Stomach (tissue), 19 donors: ENCODE measurements around the gene CKB. TPM values are rescaled to one million over a fixed set of nuclear protein-coding genes. Genes with fewer than 3 reads are reported as not detected.

ENCODE experiments used
- DNase-seq, 2 donors: peaks; one replicate each; pipeline versions ENCODE4 v3.0.0 to v3.0.0-alpha.2; 2013 to 2019
- H3K27ac ChIP-seq, 5 donors: fragments of 200-600 bp in 4 of 5; sonication (generic) in 4 of 5; one replicate each; pipeline ENCODE4 v1.5.1; 2013 to 2019; ENCODE audit warnings: mild to moderate bottlenecking in 1 of 5, moderate library complexity in 1 of 5
- H3K27me3 ChIP-seq, 3 donors: fragments of 200-600 bp; sonication (generic); one replicate each; pipeline ENCODE4 v1.5.1; 2017 to 2019; ENCODE audit warnings: mixed run types in 1 of 3
- H3K36me3 ChIP-seq, 4 donors: fragments of 200-600 bp; sonication (generic); 1 replicate in 3 of 4; 2 replicates in 1 of 4; pipeline ENCODE4 v1.5.1; 2016 to 2019
- H3K4me1 ChIP-seq, 4 donors: fragments of 200-600 bp; sonication (generic); one replicate each; pipeline ENCODE4 v1.5.1; 2016 to 2019
- H3K4me3 ChIP-seq, 4 donors: fragments of 200-600 bp; sonication (generic) in 3 of 4; one replicate each; pipeline ENCODE4 v1.5.1; 2016 to 2019; ENCODE audit warnings: mild to moderate bottlenecking in 1 of 4
- H3K9me3 ChIP-seq, 4 donors: fragments of 200-600 bp; sonication (generic); one replicate each; pipeline ENCODE4 v1.5.1; 2016 to 2019
- EP300 ChIP-seq: sonication (generic); formaldehyde crosslinking; IDR thresholded peaks from one replicate; pipeline ENCODE4 v1.6.1; 2017; ENCODE audit warnings: antibody characterized with exemption
- POLR2A ChIP-seq, 4 donors: fragments of 450-650 bp; IDR thresholded peaks; one replicate each; pipeline ENCODE4 v1.6.1; 2016; ENCODE audit warnings: antibody characterized with exemption in 4 of 4, control low read depth in 2 of 4, mild to moderate bottlenecking in 1 of 4, moderate library complexity in 1 of 4
- POLR2AphosphoS5 ChIP-seq, 3 donors: sonication (generic); formaldehyde crosslinking; IDR thresholded peaks; one replicate each; pipeline ENCODE4 v1.6.1; 2016; ENCODE audit warnings: antibody characterized with exemption in 3 of 3
- WGBS, 5 donors: extraction: QIAGEN DNeasy Blood & Tissue Kit in 3 of 5; methylation state at CpG; one replicate each; pipeline versions ENCODE4 v1.1.5 to v1.1.7; 2013 to 2018; 5-methylcytosine and 5-hydroxymethylcytosine counted together
- intact Hi-C: fragments of 100-400 bp; cut with DNase I; formaldehyde crosslinking; loops from one replicate; pipeline ENCODE4 v1.15.1; 2023; ENCODE audit warnings: low total_unique reads
- long read RNA-seq, 10 donors: transcript quantifications; one replicate each; lab custom pipeline, GENCODE V29; 2026
- polyA plus RNA-seq, 3 donors: library from polyadenylated mRNA; stranded (reverse); fragments of 200-250 nt; gene quantifications; one replicate each; pipeline ENCODE4 v1.2.3, GENCODE V29; 2013
- total RNA-seq, 5 donors: library from RNA; depleted of rRNA; stranded (reverse); fragments of >200 nt; gene quantifications; one replicate each; pipeline versions ENCODE4 v1.1.0 to v1.2.3, GENCODE V29; 2014 to 2016
- TF ChIP-seq, protein P1 (sequence below), 7 experiments: fragments of 450-650 bp in 4 of 7; fragments of 200-600 bp in 3 of 7; sonication (generic) in 3 of 7; IDR thresholded peaks; one replicate each; pipeline ENCODE4 v1.5.1; 2016 to 2019; ENCODE audit warnings: antibody characterized with exemption in 7 of 7, control low read depth in 2 of 7, mild to moderate bottlenecking in 1 of 7
- donor health status: healthy with polysubstance abuse.
- donor health status: Bipolar disorder and iron deficiency.
- donor health status: healthy.

Gene CKB
- total RNA-seq (1,000 to 10,000 TPM in 1 of 5 donors, 100 to 1,000 TPM in 4; 216 to 1,146 (median 643) TPM), polyA plus RNA-seq (1,000 to 10,000 TPM in 1 of 3 donors, 100 to 1,000 TPM in 2; 778 to 1,091 (median 976) TPM)
- long read RNA-seq, donor 1, transcript CKB-213 (4 exons, 755 nt) = minor isoform, 6 of 374 reads
- long read RNA-seq, donor 1, transcript CKB-202 (4 exons, 1,170 nt) = minor isoform, 16 of 374 reads
- long read RNA-seq, donor 1, transcript CKB-201 (8 exons, 1,709 nt) = major isoform, 188 of 374 reads
- long read RNA-seq, donor 1, transcript CKB-209 (3 exons, 803 nt) = minor isoform, 32 of 374 reads
- long read RNA-seq, donor 1, partial matches to known transcripts = 125 of 374 reads
- long read RNA-seq, donor 1, other reads (novel, unspliced or antisense) = 0 of 374 reads
- long read RNA-seq, donor 2, transcript CKB-201 (8 exons, 1,709 nt) = major isoform, 208 of 325 reads
- long read RNA-seq, donor 2, transcript CKB-210 (3 exons, 625 nt) = minor isoform, 5 of 325 reads
- long read RNA-seq, donor 2, transcript CKB-202 (4 exons, 1,170 nt) = minor isoform, 11 of 325 reads
- long read RNA-seq, donor 2, transcript CKB-209 (3 exons, 803 nt) = minor isoform, 7 of 325 reads
- long read RNA-seq, donor 2, partial matches to known transcripts = 81 of 325 reads
- long read RNA-seq, donor 2, other reads (novel, unspliced or antisense) = 5 of 325 reads
- long read RNA-seq, donor 3, transcript CKB-202 (4 exons, 1,170 nt) = minor isoform, 8 of 186 reads
- long read RNA-seq, donor 3, transcript CKB-201 (8 exons, 1,709 nt) = major isoform, 99 of 186 reads
- long read RNA-seq, donor 3, transcript CKB-209 (3 exons, 803 nt) = minor isoform, 21 of 186 reads
- long read RNA-seq, donor 3, partial matches to known transcripts = 50 of 186 reads
- long read RNA-seq, donor 3, other reads (novel, unspliced or antisense) = 0 of 186 reads
- long read RNA-seq, donor 4, transcript CKB-209 (3 exons, 803 nt) = minor isoform, 11 of 38 reads
- long read RNA-seq, donor 4, transcript CKB-201 (8 exons, 1,709 nt) = major isoform, 21 of 38 reads
- long read RNA-seq, donor 4, partial matches to known transcripts = 0 of 38 reads
- long read RNA-seq, donor 4, other reads (novel, unspliced or antisense) = 0 of 38 reads
- long read RNA-seq, donor 5, transcript CKB-201 (8 exons, 1,709 nt) = major isoform, 173 of 350 reads
- long read RNA-seq, donor 5, transcript CKB-213 (4 exons, 755 nt) = minor isoform, 5 of 350 reads
- long read RNA-seq, donor 5, transcript CKB-202 (4 exons, 1,170 nt) = minor isoform, 14 of 350 reads
- long read RNA-seq, donor 5, transcript CKB-209 (3 exons, 803 nt) = minor isoform, 46 of 350 reads
- long read RNA-seq, donor 5, partial matches to known transcripts = 101 of 350 reads
- long read RNA-seq, donor 5, other reads (novel, unspliced or antisense) = 7 of 350 reads
- long read RNA-seq, donor 6, transcript CKB-213 (4 exons, 755 nt) = minor isoform, 11 of 823 reads
- long read RNA-seq, donor 6, transcript CKB-202 (4 exons, 1,170 nt) = minor isoform, 26 of 823 reads
- long read RNA-seq, donor 6, transcript CKB-209 (3 exons, 803 nt) = minor isoform, 30 of 823 reads
- long read RNA-seq, donor 6, transcript CKB-201 (8 exons, 1,709 nt) = major isoform, 466 of 823 reads
- long read RNA-seq, donor 6, partial matches to known transcripts = 248 of 823 reads
- long read RNA-seq, donor 6, other reads (novel, unspliced or antisense) = 27 of 823 reads
- long read RNA-seq, donor 7, transcript CKB-209 (3 exons, 803 nt) = minor isoform, 128 of 749 reads
- long read RNA-seq, donor 7, transcript CKB-202 (4 exons, 1,170 nt) = minor isoform, 19 of 749 reads
- long read RNA-seq, donor 7, transcript CKB-206 (2 exons, 746 nt) = minor isoform, 10 of 749 reads
- long read RNA-seq, donor 7, transcript CKB-201 (8 exons, 1,709 nt) = major isoform, 356 of 749 reads
- long read RNA-seq, donor 7, partial matches to known transcripts = 195 of 749 reads
- long read RNA-seq, donor 7, other reads (novel, unspliced or antisense) = 21 of 749 reads
- long read RNA-seq, donor 8, transcript CKB-202 (4 exons, 1,170 nt) = minor isoform, 17 of 411 reads
- long read RNA-seq, donor 8, transcript CKB-209 (3 exons, 803 nt) = minor isoform, 29 of 411 reads
- long read RNA-seq, donor 8, transcript CKB-201 (8 exons, 1,709 nt) = major isoform, 236 of 411 reads
- long read RNA-seq, donor 8, transcript CKB-210 (3 exons, 625 nt) = minor isoform, 5 of 411 reads
- long read RNA-seq, donor 8, partial matches to known transcripts = 92 of 411 reads
- long read RNA-seq, donor 8, other reads (novel, unspliced or antisense) = 21 of 411 reads
- long read RNA-seq, donor 9, transcript CKB-202 (4 exons, 1,170 nt) = minor isoform, 15 of 453 reads
- long read RNA-seq, donor 9, transcript CKB-206 (2 exons, 746 nt) = minor isoform, 7 of 453 reads
- long read RNA-seq, donor 9, transcript CKB-209 (3 exons, 803 nt) = minor isoform, 77 of 453 reads
- long read RNA-seq, donor 9, transcript CKB-201 (8 exons, 1,709 nt) = major isoform, 101 of 453 reads
- long read RNA-seq, donor 9, partial matches to known transcripts = 239 of 453 reads
- long read RNA-seq, donor 9, other reads (novel, unspliced or antisense) = 0 of 453 reads
- long read RNA-seq, donor 10, transcript CKB-201 (8 exons, 1,709 nt) = major isoform, 86 of 168 reads
- long read RNA-seq, donor 10, transcript CKB-202 (4 exons, 1,170 nt) = minor isoform, 7 of 168 reads
- long read RNA-seq, donor 10, transcript CKB-209 (3 exons, 803 nt) = minor isoform, 7 of 168 reads
- long read RNA-seq, donor 10, partial matches to known transcripts = 58 of 168 reads
- long read RNA-seq, donor 10, other reads (novel, unspliced or antisense) = 5 of 168 reads

DNA sequence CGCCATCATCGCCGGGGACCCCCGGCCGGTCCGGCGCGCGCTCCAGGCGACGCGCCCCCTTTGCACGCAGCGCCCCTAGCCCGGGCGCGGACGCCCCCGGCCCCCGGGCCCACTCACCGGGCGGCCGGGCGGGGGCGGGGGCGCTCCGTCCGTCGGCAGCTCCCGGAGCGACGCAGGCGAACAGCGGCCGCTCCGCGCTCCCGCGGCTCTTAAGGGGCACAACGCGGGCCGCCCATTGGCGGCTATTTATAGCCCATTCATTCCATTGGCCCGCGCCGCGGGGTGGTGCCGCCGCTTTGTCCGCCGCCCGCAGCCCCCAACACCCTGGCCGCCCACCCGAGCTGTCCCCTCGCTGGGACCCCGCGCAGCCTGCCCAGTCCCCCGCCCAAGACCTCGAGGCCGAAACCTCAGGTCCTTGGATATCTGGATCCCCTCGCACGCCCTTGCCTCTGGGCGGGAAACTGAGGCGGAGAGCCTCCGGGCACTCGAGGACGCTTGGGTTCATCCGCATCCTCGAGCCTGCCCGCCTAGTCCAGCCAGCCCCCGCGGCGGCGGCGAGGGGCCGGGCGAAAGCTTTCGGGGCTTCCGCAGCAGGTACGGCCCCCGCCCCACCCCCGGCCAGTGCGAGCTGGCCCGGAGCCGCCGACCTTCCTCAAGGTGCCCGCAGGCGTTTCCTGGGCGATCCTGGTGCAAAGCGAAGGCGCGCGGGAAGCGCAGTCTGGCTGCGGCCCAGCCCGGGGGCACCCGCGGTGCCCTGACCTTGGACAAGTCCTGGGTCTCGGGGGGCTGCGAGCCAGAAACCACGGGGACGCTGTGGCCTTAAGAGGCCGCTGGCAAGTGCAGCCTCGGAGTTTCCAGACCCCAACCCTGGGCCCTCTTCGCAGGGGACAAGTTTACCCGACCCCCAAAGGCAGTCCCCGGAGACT is at the start of gene CKB:
CKB (minus strand) TSS at position 182 of the 926 bp plus-strand sequence. CDS start 337 bp downstream, outside the sequence.
- Histone ChIP-seq H3K27ac (peak within 1 kb of the TSS; percentile 75 to 95 (median 91)), H3K4me3 (peak within 1 kb of the TSS; percentile 60 to 80 (median 68)), H3K4me1 (peaks cover 68 to 95% (median 88%) of the 10 kb centered on the region in 4 donors), H3K27me3 (peaks cover 0 to 33% (median 20%) of the 10 kb centered on the region in 3 donors), H3K9me3 (no peaks in the 10 kb centered on the region), H3K36me3 (peaks cover 6 to 13% (median 7%) of the 10 kb centered on the region in 4 donors)
- WGBS, 5 donors = 6 to 35% (median 7%) methylated on average over 9 to 107 of the region's 107 CpGs
- DNase-seq = peak; percentile 79 to 91
- TF ChIP-seq POLR2AphosphoS5 (IDR thresholded peaks at IDR 0.05) = peak; percentile 41 to 86 (median 80)
- TF ChIP-seq, protein P1, sequence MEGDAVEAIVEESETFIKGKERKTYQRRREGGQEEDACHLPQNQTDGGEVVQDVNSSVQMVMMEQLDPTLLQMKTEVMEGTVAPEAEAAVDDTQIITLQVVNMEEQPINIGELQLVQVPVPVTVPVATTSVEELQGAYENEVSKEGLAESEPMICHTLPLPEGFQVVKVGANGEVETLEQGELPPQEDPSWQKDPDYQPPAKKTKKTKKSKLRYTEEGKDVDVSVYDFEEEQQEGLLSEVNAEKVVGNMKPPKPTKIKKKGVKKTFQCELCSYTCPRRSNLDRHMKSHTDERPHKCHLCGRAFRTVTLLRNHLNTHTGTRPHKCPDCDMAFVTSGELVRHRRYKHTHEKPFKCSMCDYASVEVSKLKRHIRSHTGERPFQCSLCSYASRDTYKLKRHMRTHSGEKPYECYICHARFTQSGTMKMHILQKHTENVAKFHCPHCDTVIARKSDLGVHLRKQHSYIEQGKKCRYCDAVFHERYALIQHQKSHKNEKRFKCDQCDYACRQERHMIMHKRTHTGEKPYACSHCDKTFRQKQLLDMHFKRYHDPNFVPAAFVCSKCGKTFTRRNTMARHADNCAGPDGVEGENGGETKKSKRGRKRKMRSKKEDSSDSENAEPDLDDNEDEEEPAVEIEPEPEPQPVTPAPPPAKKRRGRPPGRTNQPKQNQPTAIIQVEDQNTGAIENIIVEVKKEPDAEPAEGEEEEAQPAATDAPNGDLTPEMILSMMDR (IDR thresholded peaks at IDR 0.05) = no peak
- intact Hi-C loops = no loop called here

DNA sequence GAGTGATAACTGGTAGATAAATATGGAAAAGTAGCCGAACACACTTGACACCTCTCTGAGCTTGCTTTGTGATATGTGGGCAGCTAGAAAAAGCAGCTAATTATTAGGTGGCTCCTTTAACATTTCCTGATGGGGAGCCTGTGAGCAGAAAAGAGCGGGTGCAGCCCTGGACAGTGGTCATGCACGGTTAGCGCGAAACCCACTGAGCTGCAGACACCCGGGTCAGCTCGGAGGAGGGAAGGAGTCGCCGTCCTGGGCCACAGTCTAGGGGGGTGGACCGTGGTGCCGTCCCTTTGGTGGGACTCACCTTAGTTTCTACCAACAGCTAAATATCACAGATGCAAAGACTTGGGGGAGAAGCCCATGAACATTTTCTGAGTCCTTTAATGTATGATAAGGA is 46.8 kb upstream of the CKB start:
- DNase-seq = no peak
- peaks cover 16 to 85% (median 49%) of the 10 kb centered on the region in 4 donors for H3K4me1 ChIP-seq
- 63 to 74% (median 65%) methylated on average over 11 of the region's 11 CpGs for WGBS, 5 donors
- TF ChIP-seq POLR2A (IDR thresholded peaks at IDR 0.05) (no peak), EP300 (no peak), POLR2AphosphoS5 (IDR thresholded peaks at IDR 0.05) (no peak)
- TF ChIP-seq, protein P1 (IDR thresholded peaks at IDR 0.05) = no peak
- intact Hi-C loops = no loop called here
- H3K36me3 ChIP-seq = peaks cover 0 to 32% (median 22%) of the 10 kb centered on the region in 4 donors
- H3K4me3 ChIP-seq = no peak overlapping the region
- no peak overlapping the region for H3K27ac ChIP-seq
- no peaks in the 10 kb centered on the region for H3K9me3 ChIP-seq
- no peaks in the 10 kb centered on the region for H3K27me3 ChIP-seq
